DMS53 (cell line): ENCODE data around the gene SLC1A4.
A peak's percentile ranks its signal among the peaks of the same experiment; 100 is the strongest.
"Not testable (repeated sequence)": the region's sequence is repeated elsewhere in the genome, so short reads cannot be mapped to it uniquely, and the experiment has no call there.

Experiments used
- DNase-seq: peaks from one replicate; lab custom pipeline; 2025; lab: John Stamatoyannopoulos, UW

The SLC1A4 gene

DNA sequence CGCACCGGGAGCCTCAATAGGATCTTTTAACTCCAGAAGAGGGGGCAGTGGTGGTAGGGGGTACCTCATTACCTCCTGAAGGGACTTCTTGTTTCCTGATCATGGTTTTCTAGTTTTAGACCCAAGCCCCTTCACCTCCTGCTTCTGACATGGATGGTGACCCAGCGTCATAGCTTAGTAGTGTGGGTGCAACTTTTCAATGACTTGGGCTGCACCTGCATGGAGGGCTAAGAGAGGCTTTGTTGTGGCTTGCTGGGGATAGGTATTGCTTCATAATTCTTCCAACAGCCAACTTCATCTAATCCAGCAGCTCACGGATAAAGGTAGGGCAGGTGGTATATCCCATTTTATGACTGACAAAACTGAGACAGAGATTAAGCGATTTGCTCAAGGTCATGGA is 3.0 kb downstream of the SLC1A4 start:
- no peak for DNase-seq

- peak; percentile 46 for DNase-seq
Measured at GRCh38 chr2:64992990-64993389, 3.8 kb downstream of the SLC1A4 start.

GRCh38 chr2:64995041-64995440 is 5.8 kb downstream of the SLC1A4 start:
- no peak for DNase-seq

- peak; percentile 13 for DNase-seq
Measured at GRCh38 chr2:64996871-64997307, 7.7 kb downstream of the SLC1A4 start.

GRCh38 chr2:64998658-64999061 is 9.5 kb downstream of the SLC1A4 start:
- no peak for DNase-seq

DNA sequence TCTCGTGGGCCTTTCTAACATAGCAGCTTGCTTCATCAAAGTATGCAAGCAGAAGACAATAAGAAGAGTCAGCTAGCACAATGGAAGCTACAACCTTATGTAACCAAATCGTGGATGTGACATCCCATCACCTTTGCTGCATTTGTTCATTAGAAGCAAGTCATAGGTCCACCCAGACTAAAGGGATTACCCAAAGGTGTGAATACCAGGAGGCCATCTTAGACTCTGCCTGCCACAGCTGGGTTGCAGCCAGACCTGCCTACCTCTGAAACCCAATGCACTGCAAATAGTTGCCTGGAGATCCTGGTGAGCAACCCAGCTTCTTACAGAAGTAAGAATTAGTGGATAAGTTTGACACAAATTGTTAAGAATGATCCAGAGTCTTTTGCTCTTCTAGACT is 10.6 kb downstream of the SLC1A4 start:
- DNase-seq = no peak

DNA sequence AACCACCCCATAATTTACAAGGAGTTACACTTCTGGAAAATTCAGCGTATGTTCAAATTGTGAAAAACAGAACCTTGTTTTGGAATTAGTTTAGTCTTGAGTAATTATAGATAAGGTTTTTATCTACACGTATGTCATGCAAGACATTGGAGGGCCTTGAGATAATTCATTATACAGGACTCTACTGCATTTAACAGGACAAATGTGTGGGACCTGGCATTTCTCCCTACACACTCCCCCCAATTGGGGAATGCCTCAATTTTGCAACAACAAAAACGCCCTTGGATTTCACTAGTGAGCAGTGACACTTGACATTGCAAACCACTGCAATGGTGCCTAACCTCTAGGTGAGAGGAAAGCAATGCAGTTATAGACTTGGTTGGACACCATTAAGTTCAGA is 11.4 kb downstream of the SLC1A4 start:
- DNase-seq = no peak

DNA sequence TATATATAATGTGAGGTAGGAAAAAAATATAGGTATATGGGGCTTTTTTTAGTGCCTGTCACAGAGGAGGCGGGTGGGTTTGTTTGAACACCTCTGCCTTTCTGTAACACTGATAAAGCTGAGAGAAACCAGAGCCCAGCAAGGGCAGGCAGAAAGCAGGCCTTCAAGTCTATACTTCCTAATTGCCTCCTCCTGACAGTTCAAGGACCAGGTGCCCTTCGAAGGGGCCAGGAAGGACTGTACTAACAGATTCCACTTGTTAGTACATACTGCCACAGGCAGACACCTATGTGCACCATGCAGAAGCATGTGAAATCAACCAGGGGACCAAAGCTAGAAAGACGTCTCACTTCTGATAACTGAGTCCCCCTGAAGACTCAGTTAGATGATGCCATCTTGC is 13.8 kb downstream of the SLC1A4 start:
- DNase-seq = no peak

DNA sequence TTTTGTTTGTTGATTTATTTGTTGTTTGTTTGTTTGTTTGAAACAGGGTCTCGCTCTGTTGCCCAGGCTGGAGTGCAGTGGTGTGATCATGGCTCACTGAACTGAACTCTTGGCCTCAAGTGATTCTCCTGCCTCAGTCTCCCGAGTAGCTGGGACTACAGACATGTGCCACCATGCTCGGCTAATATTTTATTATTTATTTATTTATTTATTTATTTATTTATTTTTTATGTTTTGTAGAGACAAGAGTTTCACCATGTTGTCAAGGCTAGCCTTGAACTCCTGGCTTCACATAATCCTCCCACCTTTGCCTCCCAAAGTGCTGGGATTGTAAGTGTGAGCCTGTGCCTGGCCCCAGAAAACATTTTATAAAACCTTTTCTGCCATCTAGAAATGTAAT is 15.0 kb downstream of the SLC1A4 start:
- DNase-seq = not testable (repeated sequence)

DNA sequence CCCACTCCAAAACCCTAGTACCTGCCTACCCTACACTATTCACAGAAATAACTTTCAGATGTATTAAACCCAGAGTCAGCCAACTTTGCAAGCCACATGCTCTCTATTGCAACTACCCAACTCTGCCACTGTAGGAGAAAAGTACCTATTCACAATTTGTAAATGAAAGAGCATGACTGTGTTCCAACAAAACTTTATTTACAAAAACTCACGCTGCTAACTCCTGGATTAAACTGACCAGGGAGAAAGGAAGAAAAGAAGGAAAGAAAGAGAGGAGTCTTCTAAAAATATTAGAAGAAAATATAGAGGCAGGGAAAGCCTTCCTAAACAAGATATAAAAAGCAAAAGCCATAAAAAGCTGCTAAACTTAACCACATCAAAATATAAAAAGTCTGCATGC is 24.6 kb downstream of the SLC1A4 start:
- no peak for DNase-seq

DNA sequence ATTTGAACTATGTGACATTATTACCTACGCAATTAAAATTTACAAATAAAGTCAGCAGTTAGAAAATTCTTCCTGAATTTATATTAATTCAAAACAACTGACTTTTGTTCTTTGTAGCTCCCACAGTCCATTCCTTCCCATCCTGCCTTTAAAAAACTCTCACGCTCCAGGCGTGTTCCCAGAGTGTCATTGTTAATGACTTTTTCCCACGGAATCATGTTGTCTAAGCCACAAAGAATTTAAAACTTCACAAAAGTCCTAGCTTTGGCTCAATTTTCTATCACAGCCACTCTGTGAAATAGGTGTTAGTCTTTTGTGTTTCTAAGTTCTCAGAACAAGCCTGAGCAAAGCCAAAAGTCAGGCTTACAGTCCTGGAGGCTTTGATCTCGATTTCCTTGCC is 26.5 kb downstream of the SLC1A4 start:
- DNase-seq = no peak

- DNase-seq = no peak
Measured at GRCh38 chr2:65016789-65017188, 27.6 kb downstream of the SLC1A4 start.

GRCh38 chr2:65017335-65017734 is 28.1 kb downstream of the SLC1A4 start:
- peak; percentile 13 for DNase-seq

DNA sequence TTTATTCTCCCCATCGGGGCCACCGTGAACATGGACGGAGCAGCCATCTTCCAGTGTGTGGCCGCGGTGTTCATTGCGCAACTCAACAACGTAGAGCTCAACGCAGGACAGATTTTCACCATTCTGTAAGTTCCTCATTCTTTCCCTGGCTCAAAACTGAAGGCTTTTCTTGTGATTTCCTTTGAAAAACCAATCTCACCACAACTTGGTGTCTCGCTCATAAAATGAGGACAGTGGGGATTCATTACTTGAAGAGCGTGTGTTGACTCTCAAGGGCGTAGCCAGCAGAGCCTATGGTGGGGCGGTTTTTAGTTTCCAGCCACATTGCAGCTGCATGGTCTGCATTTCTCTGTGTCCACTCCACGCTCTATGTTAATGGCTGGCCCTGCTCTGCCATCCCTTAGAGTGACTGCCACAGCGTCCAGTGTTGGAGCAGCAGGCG is 29.0 kb downstream of the SLC1A4 start:
- DNase-seq = no peak

DNA sequence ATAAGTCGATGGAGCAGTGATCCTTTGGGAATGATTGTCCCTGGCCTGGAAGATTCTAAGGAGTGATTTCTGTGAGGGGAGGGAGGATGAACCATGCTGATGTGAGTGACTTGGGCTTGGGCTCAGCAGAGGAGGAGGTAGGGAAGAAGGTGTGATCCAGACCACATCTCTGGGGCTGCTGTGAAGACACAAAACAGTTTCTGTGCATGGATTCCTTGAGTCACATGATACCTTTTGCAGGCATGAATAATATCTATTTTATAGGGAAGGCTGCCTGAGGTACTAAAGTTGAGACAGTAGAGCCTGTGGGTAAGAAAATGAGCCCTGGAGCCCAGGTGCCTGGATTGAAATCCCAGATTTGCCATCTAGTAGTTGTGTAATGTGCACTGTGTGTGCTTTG is 29.8 kb downstream of the SLC1A4 start:
- DNase-seq = no peak

- DNase-seq = no peak
Measured at GRCh38 chr2:65019675-65020195, 30.5 kb downstream of the SLC1A4 start.

DNA sequence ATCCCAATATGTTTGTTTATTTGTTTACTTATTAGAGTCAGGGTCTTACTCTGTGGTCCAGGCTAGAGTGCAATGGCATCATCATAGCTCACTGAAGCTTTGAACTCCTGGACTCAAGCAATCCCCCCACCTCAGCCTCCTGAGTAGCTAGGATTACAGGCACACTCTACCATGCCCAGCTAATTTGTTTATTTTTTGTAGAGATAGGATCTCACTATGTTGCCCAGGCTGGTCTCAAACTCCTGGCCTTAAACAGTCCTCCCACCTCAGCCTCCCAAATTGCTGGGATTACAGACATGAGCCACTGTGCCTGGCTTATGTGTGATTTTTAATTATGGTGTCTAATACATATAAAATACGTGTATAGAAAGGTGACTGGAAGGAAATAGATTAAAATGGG is 31.1 kb downstream of the SLC1A4 start:
- not testable (repeated sequence) for DNase-seq

DNA sequence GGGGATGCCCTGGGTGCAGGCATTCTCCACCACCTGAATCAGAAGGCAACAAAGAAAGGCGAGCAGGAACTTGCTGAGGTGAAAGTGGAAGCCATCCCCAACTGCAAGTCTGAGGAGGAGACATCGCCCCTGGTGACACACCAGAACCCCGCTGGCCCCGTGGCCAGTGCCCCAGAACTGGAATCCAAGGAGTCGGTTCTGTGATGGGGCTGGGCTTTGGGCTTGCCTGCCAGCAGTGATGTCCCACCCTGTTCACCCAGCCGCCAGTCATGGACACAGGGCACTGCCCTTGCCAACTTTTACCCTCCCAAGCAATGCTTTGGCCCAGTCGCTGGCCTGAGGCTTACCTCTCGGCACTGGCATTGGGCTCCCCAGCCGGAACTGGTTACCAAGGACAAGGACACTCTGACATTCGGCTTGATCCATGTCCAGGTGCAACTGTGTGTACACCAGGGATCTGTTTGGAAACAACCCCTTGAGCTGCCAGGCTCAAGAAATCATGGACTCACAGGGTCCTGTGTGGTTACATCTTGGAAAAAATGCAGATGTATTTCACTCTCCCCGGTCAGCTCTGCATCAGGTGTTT is 31.8 kb downstream of the SLC1A4 start:
- no peak for DNase-seq

- peak; percentile 7 for DNase-seq
Measured at GRCh38 chr2:65021709-65022108, 32.5 kb downstream of the SLC1A4 start.

DNA sequence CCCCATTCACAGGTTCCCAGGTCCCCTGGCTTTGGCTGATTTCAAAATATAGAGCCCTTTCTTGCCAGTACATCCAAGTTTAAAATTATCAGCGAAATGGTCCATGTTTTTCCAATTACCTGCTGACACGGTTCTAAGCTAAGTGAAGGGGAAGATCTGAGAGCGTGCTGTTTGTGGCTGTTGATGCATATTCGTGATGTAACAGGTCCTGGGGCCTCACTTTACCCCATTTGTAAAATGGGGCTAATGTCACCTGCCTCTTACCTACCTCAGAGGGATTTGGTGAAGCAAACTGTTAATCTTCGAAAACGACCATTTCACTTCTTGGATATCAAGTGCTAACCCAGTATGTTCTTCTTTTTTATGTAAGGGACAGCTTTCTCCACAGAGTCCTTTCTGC is 33.0 kb downstream of the SLC1A4 start:
- DNase-seq = no peak

DNA sequence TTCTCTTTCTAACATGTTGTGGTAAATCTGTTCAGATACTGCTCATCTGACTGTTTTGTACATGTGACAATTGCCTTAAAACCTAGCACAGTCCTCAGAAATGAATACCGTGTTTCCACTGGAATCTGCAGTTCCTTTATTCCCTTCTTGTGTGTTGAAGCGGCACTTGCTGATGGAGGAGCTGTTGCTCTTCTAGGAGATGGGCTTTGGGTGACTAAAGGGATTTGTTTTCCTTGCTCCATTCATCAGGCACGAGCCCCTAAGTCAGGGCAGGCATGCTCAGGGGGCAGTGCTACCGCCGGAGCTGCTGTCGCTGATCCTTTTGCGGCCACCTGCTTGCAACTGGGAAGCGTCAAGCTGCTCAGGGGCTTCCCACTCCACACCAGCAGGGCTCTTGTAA is 34.5 kb downstream of the SLC1A4 start:
- DNase-seq = no peak

DNA sequence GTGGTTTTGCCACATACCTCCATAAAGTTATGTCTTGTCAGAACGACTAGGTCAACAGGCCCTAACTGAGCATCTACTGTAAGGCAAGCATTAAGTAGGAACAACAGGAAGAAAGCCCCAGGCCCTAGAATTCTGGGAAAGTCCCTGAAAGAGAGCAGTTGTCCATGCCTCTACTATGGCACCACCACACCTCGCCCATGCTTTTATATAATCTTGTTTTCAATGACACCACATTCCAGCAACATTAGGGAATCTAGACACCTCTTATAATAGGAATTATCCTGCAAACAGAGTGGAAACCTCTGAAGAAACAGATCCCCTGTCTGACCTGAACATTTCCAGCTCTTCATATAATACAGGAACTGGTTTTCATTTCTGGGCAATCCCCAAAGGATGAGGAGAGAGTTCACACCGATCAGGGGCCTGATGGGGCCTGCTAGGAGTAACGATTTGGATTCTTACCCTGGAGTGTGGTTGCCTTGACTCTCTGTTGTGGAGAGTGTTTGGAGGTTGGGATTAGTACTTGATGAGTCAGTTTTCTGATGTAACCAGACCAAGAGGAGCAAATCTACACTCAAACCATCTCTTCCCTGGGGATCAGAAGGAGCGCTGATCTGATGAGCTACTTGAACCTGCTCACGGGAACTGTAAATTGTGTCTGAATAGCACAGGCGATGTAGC is 35.1 kb downstream of the SLC1A4 start:
- peak; percentile 73 for DNase-seq

DNA sequence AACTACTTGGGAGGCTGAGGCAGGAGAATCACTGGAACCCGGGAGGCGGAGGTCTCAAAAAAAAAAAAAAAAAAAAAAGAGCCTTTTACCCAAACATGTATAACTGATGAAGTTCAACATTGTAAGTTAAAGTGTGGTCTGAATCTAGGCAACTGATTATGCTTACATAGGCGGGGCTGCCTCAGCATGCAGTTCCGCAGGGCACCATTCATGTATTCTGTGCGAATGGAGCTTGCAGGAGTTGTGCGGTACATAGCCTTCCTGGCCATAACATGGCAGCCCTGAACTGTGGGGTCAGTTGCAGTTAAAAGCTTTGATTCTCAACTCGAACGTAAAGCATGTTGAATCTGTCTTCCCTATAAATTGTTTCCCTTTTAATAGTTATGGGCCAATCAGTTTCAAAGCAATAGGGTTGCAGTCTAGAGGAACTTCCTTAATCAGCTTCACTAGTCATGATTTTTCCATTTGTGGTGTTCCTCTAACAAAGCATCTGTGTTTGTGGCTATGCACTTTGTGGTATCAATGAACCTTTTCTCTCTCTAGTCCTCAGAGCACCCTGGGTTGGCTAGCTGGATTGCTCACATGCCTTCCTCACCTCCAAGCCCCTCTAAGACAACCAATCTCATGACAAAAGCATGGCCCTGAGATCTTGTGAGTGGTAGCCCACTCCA is 36.4 kb downstream of the SLC1A4 start:
- peak; percentile 18 for DNase-seq
